ENCODE measurements around the gene RABGGTB. TPM values are rescaled to one million over a fixed set of nuclear protein-coding genes. Genes with fewer than 3 reads are reported as not detected.
"Not testable (repeated sequence)": the region's sequence is repeated elsewhere in the genome, so short reads cannot be mapped to it uniquely, and the experiment has no call there.

Gene RABGGTB
- 100 to 1,000 TPM; 236 to 250 TPM for total RNA-seq

DNA sequence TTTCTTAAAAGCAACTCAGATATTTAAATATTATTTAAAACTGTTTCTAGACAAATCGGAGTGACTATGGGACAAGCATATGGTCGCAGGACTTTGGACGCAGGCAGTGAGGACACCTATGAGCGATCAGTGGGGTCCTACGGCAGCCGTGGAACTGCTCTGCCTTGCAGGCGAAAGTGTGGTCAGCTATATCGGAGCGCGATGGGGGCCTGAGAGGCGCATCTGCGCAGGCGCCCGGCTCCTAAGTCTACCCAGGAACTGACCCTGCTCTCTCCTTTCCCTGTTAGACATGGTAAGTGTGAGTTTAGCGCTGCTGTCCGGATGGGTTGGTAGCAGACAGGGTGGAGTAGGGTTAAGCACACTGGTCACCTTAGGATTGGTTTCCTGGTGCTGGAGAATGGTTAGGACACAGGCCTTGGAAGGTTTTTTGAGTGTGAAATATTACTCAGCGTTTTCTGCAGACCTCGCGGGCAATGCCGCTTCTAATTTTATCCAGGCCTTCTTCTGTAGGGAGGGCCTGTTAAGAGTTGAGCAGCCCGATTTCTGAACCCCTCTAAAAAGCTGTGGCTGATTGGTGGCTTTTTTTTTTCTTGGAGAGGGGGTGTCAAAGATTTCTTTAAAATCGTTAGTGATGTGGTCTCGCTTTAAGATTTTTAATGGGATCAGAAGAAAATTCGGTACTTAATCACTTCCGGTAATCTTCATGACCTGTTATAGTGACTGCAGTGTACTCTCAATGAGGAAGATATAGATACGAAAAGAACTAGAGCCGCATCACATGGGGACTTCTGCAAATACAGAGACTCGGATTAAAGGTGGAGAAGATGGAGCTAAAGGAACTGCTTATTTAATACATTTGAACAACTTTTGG lies at the start of gene RABGGTB:
Gene RABGGTB, plus strand, starts transcription at position 274 of the 871 bp plus-strand sequence. Its CDS starts 16 bp downstream, at position 290.
- Mint-ChIP-seq H3K4me3 (peak within 1 kb of the TSS; percentile 98), H3K27ac (peak within 1 kb of the TSS; percentile 98), H3K36me3 (peaks cover 58% of the 10 kb centered on the region), H3K9me3 (peaks cover 1% of the 10 kb centered on the region), H3K27me3 (peaks cover 11% of the 10 kb centered on the region), H3K4me1 (peaks cover 21% of the 10 kb centered on the region)
- DNase-seq, result peak; percentile 94

- H3K4me3 Mint-ChIP-seq, result no peak overlapping the region
- H3K4me1 Mint-ChIP-seq, result peaks cover 3% of the 10 kb centered on the region
- H3K27me3 Mint-ChIP-seq, result no peaks in the 10 kb centered on the region
- no peak overlapping the region for H3K27ac Mint-ChIP-seq
- peaks cover 15% of the 10 kb centered on the region for H3K36me3 Mint-ChIP-seq
- DNase-seq, result no peak
- no peaks in the 10 kb centered on the region for H3K9me3 Mint-ChIP-seq
Observed at GRCh38 chr1:75742047-75742625, 43.9 kb upstream of the RABGGTB start.

- H3K36me3 Mint-ChIP-seq, result peaks cover 15% of the 10 kb centered on the region
- no peak overlapping the region for H3K4me3 Mint-ChIP-seq
- H3K27ac Mint-ChIP-seq, result no peak overlapping the region
- H3K9me3 Mint-ChIP-seq, result no peaks in the 10 kb centered on the region
- H3K27me3 Mint-ChIP-seq, result no peaks in the 10 kb centered on the region
- H3K4me1 Mint-ChIP-seq, result peaks cover 3% of the 10 kb centered on the region
- DNase-seq, result no peak
Observed at GRCh38 chr1:75745276-75745675, 40.8 kb upstream of the RABGGTB start.

DNA sequence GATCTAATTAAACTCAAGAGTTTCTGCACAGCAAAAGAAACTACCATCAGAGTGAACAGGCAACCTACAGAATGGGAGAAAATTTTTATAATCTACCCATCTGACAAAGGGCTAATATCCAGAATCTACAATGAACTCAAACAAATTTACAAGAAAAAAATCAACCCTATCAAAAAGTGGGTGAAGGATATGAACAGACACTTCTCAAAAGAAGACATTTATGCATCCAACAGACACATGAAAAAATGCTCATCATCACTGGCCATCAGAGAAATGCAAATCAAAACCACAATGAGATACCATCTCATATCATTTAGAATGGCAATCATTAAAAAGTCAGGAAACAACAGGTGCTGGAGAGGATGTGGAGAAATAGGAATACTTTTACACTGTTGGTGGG lies 28.8 kb upstream of the RABGGTB start:
- H3K36me3 Mint-ChIP-seq, result peaks cover 73% of the 10 kb centered on the region
- H3K9me3 Mint-ChIP-seq, DNase-seq, H3K27me3 Mint-ChIP-seq, H3K27ac Mint-ChIP-seq, H3K4me1 Mint-ChIP-seq, H3K4me3 Mint-ChIP-seq: not testable (repeated sequence)

GRCh38 chr1:75758543-75758942 lies 27.5 kb upstream of the RABGGTB start:
- H3K9me3 Mint-ChIP-seq, H3K27me3 Mint-ChIP-seq, H3K4me3 Mint-ChIP-seq, H3K4me1 Mint-ChIP-seq, DNase-seq, H3K27ac Mint-ChIP-seq: not testable (repeated sequence)
- H3K36me3 Mint-ChIP-seq, result peaks cover 62% of the 10 kb centered on the region

DNA sequence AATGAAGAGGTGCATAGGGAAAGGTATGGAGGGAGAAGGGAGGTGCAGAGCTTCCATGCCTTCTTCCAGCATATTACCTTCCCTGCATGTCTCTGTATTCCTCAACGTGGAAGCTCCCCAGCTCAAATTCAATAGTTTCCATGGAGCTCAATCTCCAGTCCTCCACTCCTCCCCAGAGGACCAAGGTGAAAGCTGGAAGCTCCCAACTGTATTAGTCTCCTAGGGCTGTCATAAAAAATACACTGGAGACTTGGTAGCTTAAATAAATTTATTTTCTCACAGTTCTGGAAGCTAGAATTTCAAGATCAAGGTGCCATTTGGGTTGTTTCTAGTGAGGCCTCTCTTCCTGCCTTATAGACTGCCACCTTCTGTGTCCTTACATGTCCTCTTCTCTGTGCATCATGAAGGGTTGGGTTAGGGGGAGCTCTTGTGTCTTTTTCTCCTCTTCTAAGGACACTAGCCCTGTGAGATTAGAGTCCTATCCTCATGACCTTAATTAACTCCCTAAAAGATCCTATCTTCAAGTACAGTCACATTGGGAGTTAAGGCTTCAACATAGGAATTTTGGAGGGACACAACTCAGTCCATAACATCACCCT lies 21.9 kb upstream of the RABGGTB start:
- Mint-ChIP-seq H3K4me3 (no peak overlapping the region), H3K36me3 (peaks cover 9% of the 10 kb centered on the region), H3K27me3 (no peaks in the 10 kb centered on the region), H3K9me3 (no peaks in the 10 kb centered on the region), H3K27ac (no peak overlapping the region), H3K4me1 (no peaks in the 10 kb centered on the region)
- DNase-seq, result no peak

- no peak overlapping the region for H3K27ac Mint-ChIP-seq
- no peak for DNase-seq
- H3K9me3 Mint-ChIP-seq, result no peaks in the 10 kb centered on the region
- peaks cover 5% of the 10 kb centered on the region for H3K36me3 Mint-ChIP-seq
- no peaks in the 10 kb centered on the region for H3K4me1 Mint-ChIP-seq
- H3K4me3 Mint-ChIP-seq, result no peak overlapping the region
- no peaks in the 10 kb centered on the region for H3K27me3 Mint-ChIP-seq
Observed at GRCh38 chr1:75765697-75766355, 20.2 kb upstream of the RABGGTB start.

GRCh38 chr1:75768016-75768415 lies 18.0 kb upstream of the RABGGTB start:
- no peak overlapping the region for H3K4me3 Mint-ChIP-seq
- no peaks in the 10 kb centered on the region for H3K4me1 Mint-ChIP-seq
- H3K27me3 Mint-ChIP-seq, result no peaks in the 10 kb centered on the region
- no peaks in the 10 kb centered on the region for H3K9me3 Mint-ChIP-seq
- no peaks in the 10 kb centered on the region for H3K36me3 Mint-ChIP-seq
- no peak for DNase-seq
- no peak overlapping the region for H3K27ac Mint-ChIP-seq

DNA sequence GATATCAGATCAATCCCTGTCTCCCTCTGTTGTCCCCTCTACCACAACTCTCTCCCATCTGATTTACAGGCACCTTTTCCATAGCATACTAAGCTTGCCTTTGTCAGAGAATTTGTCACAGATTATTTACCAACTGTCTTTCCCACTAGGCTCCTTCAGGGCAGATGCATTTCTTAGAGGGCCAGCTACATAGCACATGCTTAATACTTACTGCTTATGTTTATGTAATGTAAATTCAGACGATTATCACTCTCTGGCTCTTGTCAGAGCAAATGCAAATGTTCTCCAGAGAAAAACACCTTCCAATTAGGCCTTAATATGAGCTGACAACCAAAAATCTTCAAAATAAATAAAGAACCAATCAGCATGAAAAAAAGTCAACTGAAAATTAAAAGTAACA lies 15.3 kb upstream of the RABGGTB start:
- no peaks in the 10 kb centered on the region for H3K9me3 Mint-ChIP-seq
- H3K4me1 Mint-ChIP-seq, result no peaks in the 10 kb centered on the region
- no peak for DNase-seq
- no peaks in the 10 kb centered on the region for H3K27me3 Mint-ChIP-seq
- no peak overlapping the region for H3K27ac Mint-ChIP-seq
- H3K4me3 Mint-ChIP-seq, result no peak overlapping the region
- H3K36me3 Mint-ChIP-seq, result no peaks in the 10 kb centered on the region

DNA sequence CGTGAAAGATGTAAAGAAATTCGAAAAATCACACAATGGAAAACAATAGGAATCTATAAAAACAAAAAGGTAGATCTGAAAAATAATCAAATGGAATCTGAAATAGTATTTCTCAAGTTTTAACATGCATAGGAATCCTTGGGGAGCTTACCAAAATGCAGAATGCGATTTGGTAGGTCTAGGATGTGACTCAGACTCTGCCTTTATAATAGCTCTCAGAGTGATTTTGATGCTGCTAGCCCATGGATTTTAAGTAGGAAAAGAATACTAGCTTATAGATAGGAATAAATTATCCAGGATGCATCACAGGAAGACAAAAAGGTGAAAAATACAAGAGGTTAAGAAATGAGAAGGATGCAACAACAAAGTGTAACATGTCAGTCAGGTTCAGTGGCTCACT lies 14.1 kb upstream of the RABGGTB start:
- Mint-ChIP-seq H3K36me3 (no peaks in the 10 kb centered on the region), H3K4me1 (no peaks in the 10 kb centered on the region), H3K27ac (no peak overlapping the region), H3K27me3 (no peaks in the 10 kb centered on the region), H3K4me3 (no peak overlapping the region), H3K9me3 (no peaks in the 10 kb centered on the region)
- DNase-seq, result no peak

- not testable (repeated sequence) for H3K27ac Mint-ChIP-seq, H3K4me1 Mint-ChIP-seq, H3K36me3 Mint-ChIP-seq, DNase-seq, H3K27me3 Mint-ChIP-seq, H3K4me3 Mint-ChIP-seq, H3K9me3 Mint-ChIP-seq
Observed at GRCh38 chr1:75777812-75778211, 8.2 kb upstream of the RABGGTB start.

DNA sequence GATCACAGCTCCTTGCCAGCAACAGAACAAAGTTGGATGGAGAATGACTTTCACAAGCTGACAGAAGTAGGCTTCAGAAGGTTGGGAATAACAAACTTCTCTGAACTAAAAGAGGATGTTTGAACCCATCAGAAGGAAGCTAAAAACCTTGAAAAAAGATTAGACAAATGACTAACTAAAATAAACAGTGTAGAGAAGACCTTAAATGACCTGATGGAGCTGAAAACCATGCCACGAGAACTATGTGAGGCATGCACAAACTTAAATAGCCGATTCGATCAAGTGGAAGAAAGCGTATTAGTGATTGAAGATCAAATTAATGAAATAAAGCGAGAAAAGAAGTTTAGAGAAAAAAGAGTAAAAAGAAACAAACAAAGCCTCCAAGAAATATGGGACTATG lies 7.4 kb upstream of the RABGGTB start:
- not testable (repeated sequence) for DNase-seq, H3K4me1 Mint-ChIP-seq, H3K4me3 Mint-ChIP-seq, H3K27me3 Mint-ChIP-seq, H3K9me3 Mint-ChIP-seq, H3K27ac Mint-ChIP-seq, H3K36me3 Mint-ChIP-seq

DNA sequence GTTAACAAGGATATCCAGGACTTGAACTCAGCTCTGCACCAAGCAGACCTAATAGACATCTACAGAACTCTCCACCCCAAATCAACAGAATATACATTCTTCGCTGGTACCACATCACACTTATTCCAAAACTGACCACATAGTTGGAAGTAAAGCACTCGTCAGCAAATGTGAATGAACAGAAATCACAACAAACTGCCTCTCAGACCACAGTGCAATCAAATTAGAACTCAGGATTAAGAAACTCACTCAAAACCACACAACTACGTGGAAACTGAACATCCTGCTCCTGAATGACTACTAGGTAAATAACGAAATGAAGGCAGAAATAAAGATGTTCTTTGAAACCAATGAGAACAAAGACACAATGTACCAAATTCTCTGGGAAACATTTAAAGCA lies 5.9 kb upstream of the RABGGTB start:
- not testable (repeated sequence) for H3K9me3 Mint-ChIP-seq, DNase-seq, H3K27ac Mint-ChIP-seq, H3K27me3 Mint-ChIP-seq, H3K36me3 Mint-ChIP-seq, H3K4me3 Mint-ChIP-seq, H3K4me1 Mint-ChIP-seq

DNA sequence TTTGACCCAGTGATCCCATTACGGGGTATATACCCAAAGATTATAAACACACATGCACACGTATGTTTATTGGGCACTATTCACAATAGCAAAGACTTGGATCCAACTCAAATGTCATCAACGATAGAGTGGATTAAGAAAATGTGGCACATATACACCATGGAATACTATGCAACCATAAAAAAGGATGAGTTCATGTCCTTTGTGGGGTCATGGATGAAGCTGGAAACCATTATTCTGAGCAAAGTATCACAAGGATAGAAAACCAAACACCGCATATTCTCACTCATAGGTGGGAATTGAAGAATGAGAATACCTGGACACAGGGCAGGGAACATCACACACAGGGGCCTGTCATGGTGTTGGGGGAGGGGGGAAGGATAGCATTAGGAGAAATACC lies 2.1 kb upstream of the RABGGTB start:
- not testable (repeated sequence) for H3K4me3 Mint-ChIP-seq, DNase-seq, H3K4me1 Mint-ChIP-seq, H3K27ac Mint-ChIP-seq, H3K9me3 Mint-ChIP-seq
- Mint-ChIP-seq H3K36me3 (peaks cover 37% of the 10 kb centered on the region), H3K27me3 (peaks cover 11% of the 10 kb centered on the region)

- peak overlapping the region; percentile 98 for H3K4me3 Mint-ChIP-seq
- H3K36me3 Mint-ChIP-seq, result peaks cover 51% of the 10 kb centered on the region
- peaks cover 3% of the 10 kb centered on the region for H3K9me3 Mint-ChIP-seq
- peaks cover 12% of the 10 kb centered on the region for H3K27me3 Mint-ChIP-seq
- peak overlapping the region; percentile 98 for H3K27ac Mint-ChIP-seq
- peaks cover 16% of the 10 kb centered on the region for H3K4me1 Mint-ChIP-seq
- peak; percentile 14 for DNase-seq
Observed at GRCh38 chr1:75785320-75785982, 605 bp upstream of the RABGGTB start.
